NCI-H510A (cell line): ENCODE data around the gene NOP14.
A peak's percentile ranks its signal among the peaks of the same experiment; 100 is the strongest.
"Not testable (repeated sequence)": the region's sequence is repeated elsewhere in the genome, so short reads cannot be mapped to it uniquely, and the experiment has no call there.

Experiments
- DNase-seq: peaks from one replicate; lab custom pipeline; 2025; lab: John Stamatoyannopoulos, UW

The NOP14 gene

DNA sequence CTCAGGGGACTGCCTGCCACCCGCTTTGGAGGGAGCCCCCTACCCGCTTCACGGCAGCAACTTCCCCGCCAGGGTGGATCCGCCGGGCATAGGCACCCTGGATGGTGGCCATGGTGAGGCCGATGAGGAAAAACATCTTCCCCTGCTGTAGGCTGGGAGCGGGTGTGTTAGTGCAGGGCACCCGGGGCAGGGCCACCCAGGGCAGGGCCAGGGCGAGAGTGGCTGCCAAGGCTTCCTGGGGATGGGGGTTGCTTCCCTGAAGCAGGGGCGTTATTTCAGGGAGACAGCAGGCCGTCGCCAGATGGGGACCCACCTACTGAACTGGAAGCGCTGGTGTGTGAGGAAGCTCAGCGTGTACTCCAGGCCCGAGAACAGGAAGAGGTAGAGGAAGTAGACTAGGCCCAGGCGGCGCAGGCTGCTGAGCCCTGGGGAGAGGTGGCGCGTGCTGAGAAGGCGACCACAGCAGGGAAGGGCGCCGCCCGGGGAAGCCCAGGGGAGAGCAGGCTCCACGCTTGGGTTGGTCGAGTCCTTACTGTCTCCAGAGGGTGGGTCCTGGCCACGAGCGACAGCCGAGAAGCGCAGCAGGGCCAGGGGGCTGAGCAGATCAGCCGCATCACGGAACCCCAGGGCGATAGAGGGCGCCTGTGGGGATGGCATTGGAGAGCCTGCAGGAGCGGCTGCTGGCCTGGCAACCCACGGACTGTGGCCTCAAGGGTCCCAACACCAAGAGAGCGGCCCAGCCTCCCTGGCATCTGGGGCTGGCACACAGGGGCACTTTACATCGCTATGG lies 31.5 kb downstream of the NOP14 start:
- DNase-seq = no peak

DNA sequence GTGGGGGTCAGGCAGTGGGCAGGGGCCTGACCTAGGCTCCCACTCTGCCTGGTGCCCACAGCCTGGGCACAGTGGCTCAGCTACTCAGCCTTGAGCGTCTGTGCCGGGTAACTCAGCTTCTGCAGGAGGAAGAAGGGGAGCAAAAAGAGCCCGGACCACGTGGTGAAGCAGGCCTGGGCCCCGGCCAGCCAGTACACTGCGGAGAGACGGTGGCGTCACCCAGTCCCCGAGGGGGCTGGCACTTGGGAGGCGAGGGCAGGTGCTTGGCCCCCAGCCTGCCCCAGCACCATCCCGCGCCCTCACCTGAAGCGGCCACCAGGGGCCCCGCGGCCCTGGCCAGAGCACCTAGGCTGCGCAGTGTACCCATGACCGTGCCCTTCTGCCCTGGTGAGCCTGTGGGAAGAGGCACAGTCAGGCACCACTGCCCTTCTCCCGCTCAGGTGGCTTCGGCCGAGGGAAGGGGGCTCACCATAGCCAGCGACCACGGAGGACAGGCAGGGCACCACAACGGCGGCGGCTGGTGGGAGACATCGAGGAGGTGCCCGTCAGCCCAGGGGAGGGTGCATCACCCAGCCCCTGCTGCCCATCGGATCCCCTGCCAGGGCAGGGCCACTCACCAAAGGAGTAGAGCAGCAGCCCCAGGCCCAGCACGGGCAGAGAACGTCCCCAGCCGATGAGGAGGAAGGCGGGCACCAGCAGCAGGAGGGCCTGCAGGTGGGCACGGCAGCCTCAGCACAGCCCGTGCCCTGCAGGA lies 32.3 kb downstream of the NOP14 start:
- peak; percentile 74 for DNase-seq

DNA sequence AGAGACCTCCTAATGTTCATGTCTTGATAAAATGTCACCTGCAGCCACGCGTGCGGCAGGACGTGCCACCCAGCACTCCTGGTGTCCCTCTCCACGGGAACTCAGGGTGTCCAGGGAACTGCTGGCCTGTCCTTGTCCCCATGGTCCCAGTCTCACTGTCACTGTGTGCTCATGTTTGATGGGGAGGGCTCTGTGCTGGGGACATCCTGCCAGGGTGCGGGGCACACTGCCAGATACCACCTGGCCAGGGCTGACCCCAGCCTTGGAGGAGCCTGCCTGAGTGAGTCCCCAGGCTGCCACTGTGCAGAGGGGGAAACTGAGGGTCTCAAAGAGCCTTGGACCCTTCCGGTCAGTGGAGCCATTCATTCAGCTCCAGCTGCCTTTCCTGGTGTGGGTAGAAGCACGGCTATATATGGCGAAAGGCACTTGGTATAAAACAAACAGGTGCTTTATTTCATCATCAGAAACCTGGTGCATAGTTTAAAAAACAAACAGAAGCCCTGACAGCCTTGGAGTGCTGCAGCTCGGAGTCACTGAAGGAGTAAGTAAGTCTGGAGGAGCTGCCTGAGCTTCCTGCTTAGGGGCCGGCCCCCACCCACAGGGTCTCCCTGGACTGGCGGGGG lies 33.0 kb downstream of the NOP14 start:
- no peak for DNase-seq

DNA sequence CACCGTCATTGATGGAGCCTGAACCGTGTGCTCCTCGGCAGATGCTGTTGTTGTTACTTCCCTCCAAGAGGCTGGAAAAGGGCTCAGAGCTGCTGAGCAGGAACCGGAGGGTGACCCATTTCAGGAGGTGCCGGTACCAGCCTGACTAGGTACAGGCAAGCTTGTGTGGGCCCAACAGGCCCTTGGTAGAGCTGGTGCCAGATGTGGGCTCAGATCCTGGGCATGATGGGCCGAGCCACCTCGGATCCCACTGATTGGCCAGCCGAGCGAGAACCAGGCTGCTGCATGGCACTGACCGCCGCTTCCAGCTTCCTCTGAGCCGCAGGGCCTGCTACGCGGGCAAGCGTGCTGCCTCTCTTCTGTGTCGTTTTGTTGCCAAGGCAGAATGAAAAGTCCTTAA lies 33.7 kb downstream of the NOP14 start:
- DNase-seq = no peak

DNA sequence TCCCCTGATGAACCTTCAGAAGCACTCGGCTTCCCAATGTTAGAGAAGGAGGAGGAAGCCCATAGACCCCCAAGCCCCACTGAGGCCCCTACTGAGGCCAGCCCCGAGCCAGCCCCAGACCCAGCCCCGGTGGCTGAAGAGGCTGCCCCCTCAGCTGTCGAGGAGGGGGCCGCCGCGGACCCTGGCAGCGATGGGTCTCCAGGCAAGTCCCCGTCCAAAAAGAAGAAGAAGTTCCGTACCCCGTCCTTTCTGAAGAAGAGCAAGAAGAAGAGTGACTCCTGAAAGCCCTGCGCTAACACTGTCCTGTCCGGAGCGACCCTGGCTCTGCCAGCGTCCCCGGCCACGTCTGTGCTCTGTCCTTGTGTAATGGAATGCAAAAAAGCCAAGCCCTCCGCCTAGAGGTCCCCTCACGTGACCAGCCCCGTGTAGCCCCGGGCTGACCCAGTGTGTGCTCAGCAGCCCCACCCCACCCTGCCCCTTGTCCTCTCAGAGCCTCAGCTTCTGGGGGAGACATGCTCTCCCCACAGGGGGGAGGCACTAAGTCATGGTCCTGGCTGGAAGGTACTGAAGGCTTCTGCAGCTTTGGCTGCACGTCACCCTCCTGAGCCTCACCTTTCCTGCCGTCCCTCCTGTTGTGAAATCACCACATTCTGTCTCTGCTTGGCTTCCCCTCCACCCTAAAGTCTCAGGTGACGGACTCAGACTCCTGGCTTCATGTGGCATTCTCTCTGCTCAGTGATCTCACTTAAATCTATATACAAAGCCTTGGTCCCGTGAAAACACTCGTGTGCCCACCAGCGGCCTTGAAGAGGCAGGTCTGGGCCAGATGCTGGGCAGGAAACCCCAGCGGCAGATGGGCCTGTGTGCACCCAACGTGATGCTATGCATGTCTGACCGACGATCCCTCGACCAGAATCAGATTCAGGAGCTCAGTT lies 34.7 kb downstream of the NOP14 start:
- no peak for DNase-seq

DNA sequence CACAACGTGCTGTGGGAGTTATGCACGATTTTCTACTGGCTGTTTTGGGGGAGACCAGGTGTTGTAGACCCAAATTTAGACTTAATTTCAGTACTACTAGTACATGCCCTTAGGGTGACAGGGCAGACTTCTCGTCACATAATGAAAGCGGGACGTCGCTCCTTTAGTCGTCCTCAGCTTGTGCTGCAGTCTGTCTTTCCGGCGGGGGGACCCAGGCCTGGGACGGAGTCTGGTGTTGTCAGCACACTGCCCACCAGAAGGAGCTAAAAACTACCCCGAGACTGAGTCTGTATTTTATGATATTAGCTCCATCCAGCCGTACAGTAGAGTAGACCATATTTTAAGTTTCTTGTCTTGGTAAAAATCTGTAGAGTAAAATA lies 35.5 kb downstream of the NOP14 start:
- DNase-seq = no peak

DNA sequence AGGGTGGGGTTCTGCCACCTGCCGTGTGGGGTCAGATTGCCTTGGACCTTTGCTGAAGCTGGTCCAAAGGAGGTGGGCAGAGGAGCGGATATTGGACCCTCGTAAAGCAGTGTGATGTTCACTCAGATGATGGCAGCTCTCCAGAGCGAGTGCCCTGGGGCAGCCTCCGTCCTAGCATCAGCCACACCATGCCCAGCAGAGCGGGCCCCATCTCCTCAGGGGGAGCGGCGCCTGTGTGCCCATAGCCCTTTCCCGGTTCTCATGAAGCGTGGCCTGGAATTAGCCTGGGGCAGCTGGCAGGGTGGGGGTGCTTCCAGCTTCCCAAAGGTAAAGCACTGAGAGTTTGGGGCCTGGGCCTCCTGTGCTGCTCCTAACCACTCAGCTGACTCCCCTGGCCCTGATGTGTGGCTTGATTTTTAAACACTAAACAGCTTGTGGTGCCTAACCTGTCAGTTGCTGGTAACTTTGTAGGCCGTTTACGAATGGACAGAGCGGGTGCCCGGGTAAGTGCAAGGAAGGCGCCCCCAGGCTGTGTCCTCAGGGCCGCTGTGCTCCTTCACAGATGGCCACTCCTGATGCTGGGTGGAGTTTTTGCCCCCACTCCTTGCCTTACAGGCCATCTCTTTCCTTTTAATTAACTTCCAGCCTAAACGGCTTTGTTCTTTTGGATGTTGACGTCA lies 36.0 kb downstream of the NOP14 start:
- no peak for DNase-seq

DNA sequence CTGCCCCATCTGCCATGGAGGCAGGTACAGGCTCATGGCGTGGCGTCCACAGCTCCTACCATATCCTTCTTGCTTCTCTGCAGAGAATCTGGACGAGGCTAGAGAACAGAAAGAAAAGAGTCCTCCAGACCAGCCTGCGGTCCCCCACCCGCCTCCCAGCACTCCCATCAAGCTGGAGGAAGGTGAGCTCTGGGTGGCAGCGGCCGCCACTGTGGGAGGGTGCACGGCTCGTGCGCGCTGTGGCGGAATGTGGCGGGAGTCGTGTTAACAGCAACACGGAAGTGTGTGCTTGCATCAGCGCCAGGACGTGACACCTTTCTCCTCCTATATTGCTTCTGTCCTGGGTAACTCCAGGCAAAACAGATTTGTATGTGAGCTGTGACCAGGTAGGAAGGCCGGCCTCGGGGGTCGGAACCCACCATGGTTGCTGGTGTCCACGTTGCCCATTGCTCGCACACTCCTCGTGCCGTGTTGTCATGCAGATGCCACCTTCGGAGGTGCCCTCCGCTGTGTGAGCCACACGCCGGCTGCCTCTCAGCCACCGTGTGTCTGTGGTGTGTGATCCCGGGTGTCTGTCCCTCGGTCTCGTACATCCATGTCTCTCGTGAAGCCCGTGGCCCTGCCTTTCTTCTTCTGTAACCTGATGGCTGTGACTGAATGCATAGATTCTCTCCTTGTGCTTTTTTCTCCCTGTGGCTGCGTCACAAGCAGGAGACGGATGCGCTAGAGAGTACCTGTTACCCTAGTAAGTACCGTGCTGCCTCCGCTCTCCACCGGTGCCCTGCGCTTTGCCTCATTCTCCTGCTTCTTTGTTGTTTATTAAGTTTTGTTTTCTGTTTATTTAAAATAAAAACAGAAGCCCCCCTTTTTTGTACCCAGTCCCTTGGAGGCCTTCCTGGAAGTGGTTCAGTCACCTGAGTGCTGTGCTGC lies 37.0 kb downstream of the NOP14 start:
- DNase-seq = no peak

DNA sequence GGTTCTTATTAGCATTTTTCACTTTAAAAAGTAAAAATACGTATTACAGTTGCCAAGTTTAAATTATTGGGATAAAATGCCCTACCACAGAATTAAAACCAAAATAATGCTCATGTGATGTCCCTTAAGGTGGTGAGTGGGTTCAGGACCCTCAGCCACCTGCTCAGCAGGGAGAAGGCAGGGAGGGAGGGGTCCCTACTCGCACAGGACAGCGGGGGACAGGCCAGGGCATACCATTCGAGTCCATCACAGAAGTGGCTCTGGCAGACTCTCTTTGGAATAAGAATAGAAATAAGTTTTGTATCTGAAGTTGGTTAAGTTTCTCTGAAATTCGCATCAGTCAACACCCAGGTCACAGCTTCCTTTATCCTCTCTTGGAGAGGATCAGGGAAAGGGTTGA lies 37.7 kb downstream of the NOP14 start:
- no peak for DNase-seq

DNA sequence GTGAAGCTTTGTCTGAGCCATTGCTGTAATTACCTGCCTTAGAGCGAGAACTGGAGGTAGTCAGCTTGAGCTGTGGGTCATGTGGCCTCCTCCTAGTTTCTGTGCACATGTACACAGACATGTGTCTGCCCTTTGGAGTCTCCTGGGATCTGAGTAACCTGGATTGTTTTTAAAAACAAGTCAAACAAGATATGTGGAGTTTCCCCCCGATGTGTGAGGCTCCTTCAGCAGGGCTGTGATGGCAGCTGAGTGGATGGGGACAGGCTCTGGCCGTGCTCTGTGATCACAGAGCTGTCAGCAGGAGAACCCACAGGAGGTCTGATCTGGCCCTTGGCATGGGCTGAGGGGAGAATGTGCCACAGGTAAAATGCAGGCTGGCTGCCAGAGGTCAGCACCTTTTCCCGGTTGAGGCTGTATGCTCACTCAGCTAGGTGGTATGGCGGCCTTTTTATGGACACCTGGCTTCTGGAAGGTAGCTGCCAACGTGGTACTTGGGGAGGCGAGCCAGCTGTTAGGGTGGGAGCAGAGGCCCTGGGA lies 38.4 kb downstream of the NOP14 start:
- peak; percentile 29 for DNase-seq

DNA sequence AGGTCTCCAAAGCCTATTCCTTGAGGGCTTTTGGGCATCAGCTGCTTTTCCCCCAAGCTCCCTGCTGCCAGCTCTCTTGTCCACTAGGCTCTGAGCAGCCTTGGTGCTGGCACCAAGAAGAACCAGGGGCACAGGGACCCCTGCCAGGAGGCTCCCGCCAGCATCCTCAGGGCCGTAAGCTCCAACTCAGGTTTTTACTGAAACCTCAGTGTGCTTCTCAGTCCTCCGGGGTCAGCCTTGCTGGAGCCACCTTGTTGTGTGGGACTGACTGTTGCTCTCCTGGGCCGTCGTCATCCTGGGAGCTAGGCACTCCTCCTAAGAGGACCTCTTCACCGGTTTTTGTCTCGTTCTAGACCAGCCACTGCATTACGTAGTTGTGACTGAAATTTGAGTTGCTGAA lies 38.9 kb downstream of the NOP14 start:
- no peak for DNase-seq

DNA sequence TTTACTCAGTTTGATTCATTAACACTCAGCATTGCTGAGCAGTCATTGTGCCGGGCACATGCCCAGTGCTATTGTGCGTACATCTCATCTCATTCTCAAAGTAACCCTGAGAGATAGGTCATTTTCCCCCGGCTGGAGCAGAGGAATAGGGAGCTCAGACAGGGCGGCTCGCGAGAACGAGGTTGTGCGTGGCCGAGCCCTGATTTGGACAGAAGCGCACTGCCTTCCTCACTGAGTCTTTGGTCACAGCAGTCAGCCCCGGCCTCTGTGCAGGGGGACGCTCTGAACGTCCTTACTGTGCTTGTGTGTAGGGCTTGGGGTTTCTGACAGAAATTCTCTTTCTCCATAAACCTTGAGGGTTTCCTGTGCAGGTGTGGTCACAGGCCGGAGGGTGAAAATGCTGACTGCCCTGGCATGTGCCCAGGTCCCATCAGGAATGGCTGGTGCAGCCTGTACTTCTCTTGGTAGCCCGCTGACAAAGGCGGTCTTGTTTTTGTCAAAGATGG lies 39.5 kb downstream of the NOP14 start:
- DNase-seq = no peak

DNA sequence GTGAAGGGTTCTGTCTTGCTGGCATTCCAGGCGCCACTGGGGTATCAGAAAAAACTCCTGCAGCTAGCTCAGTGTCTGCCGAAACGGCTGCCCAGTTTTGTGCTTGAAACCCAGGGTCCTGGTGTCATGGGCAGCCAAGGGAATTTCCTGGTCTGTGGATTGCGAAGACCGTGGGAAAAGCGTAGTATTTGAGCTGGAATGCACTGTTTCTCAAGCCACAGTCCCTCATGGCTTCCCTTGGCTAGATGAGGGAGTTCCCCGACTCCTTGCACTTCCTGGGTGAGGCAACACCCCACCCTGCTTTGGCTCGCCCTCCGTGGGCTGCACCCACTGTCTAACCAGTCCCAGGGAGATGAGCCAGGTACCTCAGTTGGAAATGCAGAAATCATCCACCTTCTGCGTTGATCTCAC lies 40.1 kb downstream of the NOP14 start:
- DNase-seq = no peak

DNA sequence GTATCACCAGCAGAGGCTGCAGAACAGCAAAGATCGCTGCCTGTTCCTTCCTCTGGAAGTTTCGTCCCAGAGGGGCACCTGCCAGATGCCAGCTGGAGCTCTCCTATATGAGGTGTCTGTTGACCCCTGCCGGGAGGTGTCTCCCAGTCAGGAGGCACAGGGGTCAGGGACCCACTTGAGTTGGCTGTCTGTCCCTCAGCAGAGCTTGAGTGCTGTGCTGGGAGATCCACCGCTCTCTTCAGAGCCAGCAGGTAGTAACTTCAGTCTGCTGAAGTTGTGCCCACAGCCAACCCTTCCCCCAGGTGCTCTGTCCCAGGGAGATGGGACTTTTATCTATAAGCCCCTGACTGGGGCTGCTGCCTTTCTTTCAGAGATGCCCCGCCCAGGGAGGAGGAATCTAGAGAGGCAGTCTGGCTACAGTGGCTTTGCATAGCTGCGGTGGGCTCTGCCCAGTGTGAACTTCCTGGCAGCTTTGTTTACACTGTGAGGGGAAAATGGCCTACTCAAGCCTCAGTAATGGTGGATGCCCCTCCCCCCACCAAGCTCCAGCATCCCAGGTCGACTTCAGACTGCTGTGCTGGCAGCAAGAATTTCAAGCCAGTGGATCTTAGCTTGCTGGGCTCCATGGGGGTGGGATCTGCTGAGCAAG lies 40.6 kb downstream of the NOP14 start:
- DNase-seq = not testable (repeated sequence)

DNA sequence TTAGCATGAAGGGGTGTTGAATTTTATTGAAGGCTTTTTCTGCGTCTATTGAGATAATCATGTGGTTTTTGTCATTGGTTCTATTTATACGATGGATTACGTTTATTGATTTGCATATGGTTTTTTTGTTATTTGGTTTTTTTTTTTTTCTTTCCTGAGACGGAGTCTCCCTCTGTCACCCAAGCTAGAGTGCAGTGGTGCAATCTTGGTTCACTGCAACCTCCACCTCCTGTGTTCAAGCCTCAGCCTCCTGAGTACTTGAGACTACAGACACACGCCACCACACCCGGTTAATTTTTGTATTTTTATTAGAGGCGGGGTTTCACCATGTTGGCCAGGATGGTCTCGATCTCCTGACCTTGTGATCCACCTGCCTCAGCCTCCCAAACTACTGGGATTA lies 44.5 kb downstream of the NOP14 start:
- not testable (repeated sequence) for DNase-seq

DNA sequence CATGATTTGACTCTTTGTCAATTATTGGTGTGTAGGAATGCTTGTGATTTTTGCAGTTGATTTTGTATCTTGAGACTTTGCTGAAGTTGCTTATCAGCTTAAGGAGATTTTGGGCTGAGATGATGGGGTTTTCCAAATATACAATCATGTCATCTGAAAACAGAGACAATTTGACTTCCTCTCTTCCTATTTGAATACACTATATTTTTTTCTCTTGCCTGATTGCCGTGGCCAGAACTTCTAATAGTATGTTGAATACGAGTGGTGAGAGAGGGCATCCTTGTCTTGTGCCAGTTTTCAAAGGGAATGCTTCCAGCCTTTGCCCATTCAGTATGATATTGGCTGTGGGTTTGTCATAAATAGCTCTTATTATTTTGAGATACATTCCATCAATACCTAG lies 44.9 kb downstream of the NOP14 start:
- DNase-seq = not testable (repeated sequence)

DNA sequence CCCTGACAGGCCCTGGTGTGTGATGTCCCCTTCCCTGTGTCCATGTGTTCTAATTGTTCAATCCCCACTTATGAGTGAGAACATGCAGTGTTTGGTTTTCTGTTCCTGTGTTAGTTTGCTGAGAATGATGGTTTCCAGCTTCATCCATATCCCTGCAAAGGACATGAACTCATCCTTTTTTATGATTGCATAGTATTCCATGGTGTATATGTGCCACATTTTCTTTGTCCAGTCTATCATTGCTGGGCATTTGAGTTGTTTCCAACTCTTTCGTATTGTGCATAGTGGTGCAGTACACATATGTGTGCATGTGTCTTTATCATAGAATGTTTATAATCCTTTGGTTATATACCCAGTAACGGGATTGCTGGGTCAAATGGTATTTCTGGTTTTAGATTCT lies 46.5 kb downstream of the NOP14 start:
- not testable (repeated sequence) for DNase-seq

DNA sequence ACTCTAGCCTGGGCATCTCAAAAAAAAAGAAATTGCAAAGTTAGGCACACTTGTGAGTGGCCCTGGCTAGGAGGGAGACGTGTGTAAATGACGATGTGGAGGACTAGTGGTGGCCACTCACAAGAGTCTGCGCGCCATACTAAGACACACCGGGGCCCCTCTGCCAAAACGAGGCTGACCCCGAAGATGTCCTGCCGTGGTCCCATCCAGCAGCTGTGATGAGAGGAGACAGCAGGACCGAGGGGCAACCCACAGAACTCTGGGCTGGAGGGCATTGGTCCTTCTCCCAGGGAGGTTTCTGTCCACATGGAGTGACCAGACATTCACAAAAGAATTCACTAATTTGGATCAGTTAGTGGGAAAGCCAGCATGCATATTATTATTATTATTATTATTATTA lies 47.4 kb downstream of the NOP14 start:
- no peak for DNase-seq
